HL-60/S4 treated with phorbol 12-myristate 13-acetate at 8.2 ng/mL for 4 days and 3 days (cell line): ENCODE measurements around the gene EEF1AKMT2.
"Not testable (repeated sequence)": the region's sequence is repeated elsewhere in the genome, so short reads cannot be mapped to it uniquely, and the experiment has no call there.

Source experiments
- in situ Hi-C: fragments of 300-500 bp; cut with MboI; formaldehyde crosslinking; loops from 2 replicates; pipeline ENCODE4 v1.15.0; 2022; ENCODE audit warnings: low sequenced_read_pairs

The EEF1AKMT2 gene

GRCh38 chr10:124791547-124792348 is at the start of gene EEF1AKMT2:
Gene EEF1AKMT2, minus strand, starts transcription at chr10:124791887. Its CDS starts 54 bp downstream, at chr10:124791833.
- in situ Hi-C loops = no loop called here

- in situ Hi-C loops = no loop called here
These were observed 46.0 kb upstream of the EEF1AKMT2 start for GRCh38 chr10:124837687-124838086.

GRCh38 chr10:124831116-124831515 is 39.4 kb upstream of the EEF1AKMT2 start:
- in situ Hi-C loops = no loop called here

DNA sequence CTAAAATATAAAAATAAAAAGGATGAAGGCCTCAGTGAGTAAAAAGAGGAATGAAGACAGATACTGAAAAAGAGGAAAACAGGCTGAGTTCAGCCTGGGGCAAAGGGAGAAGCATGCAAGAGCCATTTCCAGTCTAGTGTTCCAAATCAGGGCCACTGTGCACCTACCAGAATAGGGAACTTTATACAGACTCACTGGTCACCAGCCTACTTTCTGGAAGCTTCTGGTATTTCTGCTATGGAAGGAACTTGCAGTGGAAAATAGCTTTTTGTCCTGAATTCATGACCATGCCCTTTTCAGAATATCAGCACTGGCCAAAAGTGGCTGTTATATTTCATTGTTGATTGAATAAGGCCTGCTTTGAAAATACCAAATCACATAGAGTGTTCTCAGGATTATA is 38.8 kb upstream of the EEF1AKMT2 start:
- in situ Hi-C loops = no loop called here

GRCh38 chr10:124829447-124830115 is 37.9 kb upstream of the EEF1AKMT2 start:
- in situ Hi-C loops = no loop called here

- in situ Hi-C loops = no loop called here
These were observed 35.8 kb upstream of the EEF1AKMT2 start for GRCh38 chr10:124827474-124827873.

DNA sequence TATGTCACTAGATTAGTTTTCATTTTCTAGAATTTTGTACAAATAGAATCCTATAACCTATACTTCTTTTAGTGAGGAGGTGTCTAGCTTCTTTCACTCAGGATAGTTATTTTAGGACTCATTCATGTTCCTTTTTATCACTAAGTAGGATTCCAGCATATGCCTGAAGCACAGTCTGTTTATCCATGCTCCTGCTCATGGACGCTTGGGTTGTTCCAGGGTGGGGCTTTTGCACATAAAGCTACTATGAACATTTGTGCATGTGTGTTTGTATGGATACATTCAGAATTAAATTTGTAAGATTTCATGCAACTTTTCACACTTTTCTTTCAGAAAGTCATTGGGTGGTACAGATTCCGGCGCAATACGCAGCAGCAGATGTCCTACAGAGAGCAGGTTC is 34.6 kb upstream of the EEF1AKMT2 start:
- in situ Hi-C loops = no loop called here

DNA sequence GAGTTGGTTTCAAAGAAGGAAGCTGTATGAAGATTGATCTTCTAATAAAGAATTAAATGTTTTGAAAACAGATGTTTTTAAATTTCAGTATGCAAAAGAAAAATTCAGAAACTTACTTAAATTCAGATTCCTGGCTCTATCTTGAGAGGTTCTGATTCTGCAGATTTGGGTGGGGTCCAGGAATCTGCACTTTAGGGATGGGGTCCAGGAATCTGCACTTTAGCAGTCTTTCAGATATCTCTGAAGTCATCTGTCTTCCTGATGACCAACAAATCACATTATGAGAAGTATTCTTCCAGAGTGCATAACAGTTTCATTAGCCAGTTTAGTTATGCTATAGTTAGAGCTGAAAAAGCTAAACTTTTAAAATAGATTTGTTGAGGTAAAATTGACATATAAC is 34.0 kb upstream of the EEF1AKMT2 start:
- in situ Hi-C loops = no loop called here

GRCh38 chr10:124824932-124825331 is 33.2 kb upstream of the EEF1AKMT2 start:
- in situ Hi-C loops = not testable (repeated sequence)

GRCh38 chr10:124824507-124824906 is 32.8 kb upstream of the EEF1AKMT2 start:
- in situ Hi-C loops = no loop called here

GRCh38 chr10:124821520-124821919 is 29.8 kb upstream of the EEF1AKMT2 start:
- in situ Hi-C loops = no loop called here

- in situ Hi-C loops = no loop called here
These were observed 28.4 kb upstream of the EEF1AKMT2 start for GRCh38 chr10:124820121-124820520.

- in situ Hi-C loops = no loop called here
These were observed 10.6 kb upstream of the EEF1AKMT2 start for GRCh38 chr10:124802313-124802675.

- in situ Hi-C loops = no loop called here
These were observed 7.5 kb upstream of the EEF1AKMT2 start for GRCh38 chr10:124799211-124799610.

GRCh38 chr10:124798781-124799180 is 7.1 kb upstream of the EEF1AKMT2 start:
- in situ Hi-C loops = no loop called here

DNA sequence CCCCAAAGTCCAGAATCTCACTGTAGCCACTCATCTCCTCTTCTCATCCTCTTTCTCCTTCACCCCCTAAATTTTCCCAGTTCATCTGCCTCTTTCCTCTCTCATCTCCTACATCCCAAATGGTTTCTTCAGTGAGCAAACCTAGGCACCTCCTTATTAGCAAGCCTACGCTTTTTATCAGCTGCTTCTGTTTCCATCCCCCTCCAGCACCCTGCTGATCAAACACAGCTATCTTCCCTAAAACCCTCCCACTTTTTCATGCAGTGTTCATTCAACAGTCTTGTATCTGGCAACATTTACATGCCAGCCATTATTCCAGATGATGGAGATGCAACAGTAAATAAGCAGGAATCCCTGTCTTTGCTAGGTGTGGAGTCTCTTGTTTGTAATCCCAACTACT is 6.7 kb upstream of the EEF1AKMT2 start:
- in situ Hi-C loops = no loop called here

- in situ Hi-C loops = no loop called here
These were observed 1.3 kb upstream of the EEF1AKMT2 start for GRCh38 chr10:124792998-124793352.

- in situ Hi-C loops = not testable (repeated sequence)
These were observed 8.8 kb downstream of the EEF1AKMT2 start for GRCh38 chr10:124782900-124783299.

DNA sequence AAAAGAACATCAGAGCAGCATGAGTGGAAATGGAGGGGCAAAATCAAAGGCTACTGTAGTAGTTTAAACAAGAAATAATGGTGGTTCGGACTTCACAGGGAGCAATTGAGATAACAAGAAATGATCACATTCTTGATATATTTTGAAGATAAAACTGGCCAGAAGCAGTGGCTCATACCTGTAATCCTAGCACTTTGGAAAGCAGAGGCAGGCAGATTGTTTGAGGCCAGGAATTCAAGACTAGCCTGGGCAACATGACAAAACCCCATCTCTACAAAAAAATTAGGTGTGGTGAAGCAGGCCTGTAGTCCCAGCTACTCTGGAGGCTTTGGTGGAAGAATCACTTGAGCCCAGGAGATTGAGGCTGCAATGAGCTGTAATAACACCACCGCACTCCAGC is 22.9 kb downstream of the EEF1AKMT2 start:
- in situ Hi-C loops = no loop called here

GRCh38 chr10:124765256-124765655 is 26.4 kb downstream of the EEF1AKMT2 start:
- in situ Hi-C loops = no loop called here

DNA sequence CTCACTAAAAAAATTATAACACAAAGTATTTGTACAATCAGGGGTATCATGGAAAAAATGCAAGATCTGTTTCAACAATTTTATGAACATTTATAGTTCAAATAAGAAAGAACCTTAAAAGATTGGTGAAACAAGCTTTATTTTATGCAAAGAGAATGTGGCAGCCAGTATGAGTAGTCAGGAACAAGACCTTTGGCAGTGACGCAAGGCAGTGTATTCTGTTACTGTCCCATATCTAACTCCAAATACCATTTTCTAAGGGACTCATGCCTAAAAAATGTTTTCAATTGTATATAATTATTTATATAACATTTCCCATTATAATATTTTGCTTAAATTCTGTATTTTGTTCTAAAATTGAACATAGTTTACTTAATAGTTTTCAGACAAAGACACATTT is 28.4 kb downstream of the EEF1AKMT2 start:
- in situ Hi-C loops = no loop called here

- in situ Hi-C loops = no loop called here
These were observed 29.4 kb downstream of the EEF1AKMT2 start for GRCh38 chr10:124762281-124762680.
